NCI-H2081 (cell line): Measurements from ENCODE around the gene CASKIN2.
"Not testable (repeated sequence)": the region's sequence is repeated elsewhere in the genome, so short reads cannot be mapped to it uniquely, and the experiment has no call there.

Source experiments
- DNase-seq, 2 experiments: peaks; one replicate each; lab custom pipeline; 2025; lab: John Stamatoyannopoulos, UW

CASKIN2 gene

GRCh38 chr17:75521290-75521689 is 6.0 kb upstream of the CASKIN2 start:
- DNase-seq: no peak

DNA sequence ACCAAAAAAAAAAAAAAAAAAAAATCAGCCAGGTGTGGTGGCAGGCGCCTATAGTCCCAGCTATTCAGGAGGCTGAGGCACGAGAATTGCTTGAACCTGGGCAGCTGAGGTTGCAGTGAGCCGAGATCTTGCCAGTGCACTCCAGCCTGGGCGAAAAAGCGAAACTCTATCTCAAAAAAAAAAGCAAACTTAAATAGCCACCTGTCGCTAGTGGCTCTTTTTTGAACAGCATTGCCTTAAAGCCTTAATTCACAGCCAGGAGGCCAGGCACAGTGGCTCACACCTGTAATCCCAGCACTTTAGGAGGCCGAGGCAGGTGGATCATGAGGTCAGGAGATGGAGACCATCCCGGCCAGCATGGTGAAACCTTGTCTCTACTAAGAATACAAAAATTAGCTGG is 5.1 kb upstream of the CASKIN2 start:
- DNase-seq: not testable (repeated sequence)

GRCh38 chr17:75518983-75519537 is 3.7 kb upstream of the CASKIN2 start:
- no peak for DNase-seq

- no peak for DNase-seq
Observed at GRCh38 chr17:75518201-75518600, 2.9 kb upstream of the CASKIN2 start.

DNA sequence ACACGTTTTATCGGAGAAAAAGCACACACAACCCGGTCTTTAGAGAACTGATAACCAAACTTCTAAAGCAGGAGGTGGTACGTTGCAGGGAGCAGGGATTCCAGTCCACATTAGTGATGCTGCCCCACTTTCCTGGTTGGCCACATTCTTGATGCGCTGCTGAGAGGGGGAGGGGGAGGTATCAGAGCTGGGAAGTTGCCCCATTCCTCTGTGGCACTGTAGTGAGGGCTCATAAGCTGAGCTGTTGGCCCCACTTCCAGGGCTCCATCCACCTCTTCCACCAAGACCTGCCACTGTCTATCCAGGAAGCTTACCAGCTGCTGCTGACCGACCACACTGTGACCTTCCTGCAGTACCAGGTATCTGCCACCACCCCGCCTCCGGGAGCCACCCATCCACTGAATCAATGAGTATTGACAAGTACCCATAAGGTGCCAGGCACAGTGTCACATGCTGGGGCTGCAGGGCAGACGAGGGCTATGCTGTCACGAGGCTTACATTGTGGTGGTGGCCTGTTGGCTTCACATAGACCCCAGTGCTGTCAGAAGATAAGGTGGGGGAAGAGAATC is 2.0 kb upstream of the CASKIN2 start:
- no peak for DNase-seq

- DNase-seq: peak in 1 of 2 experiments; percentile 47
Observed at GRCh38 chr17:75516619-75517296, 1.4 kb upstream of the CASKIN2 start.

GRCh38 chr17:75516255-75516618 is 900 bp upstream of the CASKIN2 start, which contains the start of gene TSEN54:
Gene TSEN54 (plus strand): TSS chr17:75516528. CDS start chr17:75516561, 33 bp downstream.
- DNase-seq: peak; percentile 92 to 95

DNA sequence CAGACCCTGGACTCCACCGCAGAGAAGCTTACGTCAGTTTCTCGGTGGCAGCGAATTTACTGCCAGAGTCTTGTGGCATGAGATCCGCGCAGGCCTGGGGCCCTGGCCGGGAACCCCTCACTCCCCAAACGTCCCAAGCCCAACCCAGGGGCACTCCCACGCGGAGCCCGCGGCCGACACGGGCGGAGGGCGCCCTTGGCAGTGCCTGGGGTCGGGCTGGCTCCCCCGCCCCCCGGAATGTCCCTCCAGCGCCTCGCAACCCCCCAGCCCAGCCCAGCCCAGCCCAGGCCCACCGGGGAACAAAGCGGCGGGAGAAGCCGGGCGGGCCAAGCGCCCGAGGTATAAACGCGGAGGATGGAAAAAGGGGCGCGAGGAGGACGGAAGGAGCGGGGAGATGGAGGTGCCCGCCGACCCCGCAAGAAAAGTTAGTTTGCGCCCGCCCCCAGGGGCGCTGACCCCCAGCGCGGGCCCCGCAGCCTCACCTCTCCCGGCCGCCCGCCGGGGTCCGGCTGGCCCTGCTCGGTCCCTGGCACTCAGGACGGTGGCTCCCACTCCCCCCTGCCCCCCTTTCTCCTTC is 330 bp downstream of the CASKIN2 start:
- no peak for DNase-seq

GRCh38 chr17:75514299-75514918 is 928 bp downstream of the CASKIN2 start:
- no peak for DNase-seq

DNA sequence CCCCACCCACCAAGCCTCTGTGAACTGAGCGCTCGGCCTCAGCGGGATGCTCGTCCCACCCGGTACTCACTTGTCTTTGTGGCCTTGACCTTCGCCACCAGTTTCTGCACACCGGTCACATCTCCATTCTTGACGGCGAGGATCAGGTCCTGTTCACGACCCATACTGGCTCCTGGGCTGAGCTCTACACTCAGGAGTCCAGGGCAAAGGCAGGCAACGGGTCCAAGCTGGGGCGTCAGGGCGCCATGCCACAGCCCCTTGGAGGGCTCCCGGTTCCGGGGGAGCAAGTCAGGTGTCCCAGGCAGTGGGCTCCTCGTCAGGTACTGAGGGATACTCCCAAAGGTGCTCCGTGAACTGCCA is 1.7 kb downstream of the CASKIN2 start:
- no peak for DNase-seq

DNA sequence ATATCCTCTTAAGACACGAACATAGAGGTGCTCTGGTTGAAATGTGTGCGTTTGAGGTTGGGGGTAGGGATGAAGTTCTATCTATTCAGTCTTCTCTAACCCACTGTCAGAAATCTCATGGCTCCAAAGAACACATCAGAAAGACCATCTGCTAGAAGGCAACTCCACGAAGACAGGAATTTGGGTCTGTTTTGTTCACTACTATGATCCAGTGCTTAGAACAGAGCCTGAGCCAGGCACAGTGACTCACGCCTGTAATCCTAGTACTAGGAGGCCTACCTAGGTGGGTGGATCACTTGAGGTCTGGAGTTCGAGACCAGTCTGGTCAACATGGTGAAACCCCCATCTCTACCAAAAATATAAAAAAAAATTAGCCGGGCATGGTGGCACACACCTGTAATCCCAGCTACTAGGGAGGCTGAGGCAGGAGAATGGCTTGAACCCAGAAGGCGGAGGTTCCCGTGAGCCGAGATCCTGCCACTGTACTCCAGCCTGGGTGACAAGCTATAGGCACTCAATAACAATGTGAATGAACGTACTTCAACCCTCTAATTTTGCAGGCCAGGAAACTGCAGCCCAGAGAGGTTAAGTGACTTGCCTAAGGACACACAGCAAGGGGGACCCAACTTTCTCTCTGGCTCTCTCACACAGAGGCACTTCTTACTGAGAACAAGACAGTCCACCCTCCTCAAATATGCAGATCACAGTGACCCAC is 2.3 kb downstream of the CASKIN2 start:
- DNase-seq: no peak

GRCh38 chr17:75511610-75512575 is 3.4 kb downstream of the CASKIN2 start:
- no peak for DNase-seq

GRCh38 chr17:75511270-75511609 is 4.1 kb downstream of the CASKIN2 start:
- DNase-seq: no peak

DNA sequence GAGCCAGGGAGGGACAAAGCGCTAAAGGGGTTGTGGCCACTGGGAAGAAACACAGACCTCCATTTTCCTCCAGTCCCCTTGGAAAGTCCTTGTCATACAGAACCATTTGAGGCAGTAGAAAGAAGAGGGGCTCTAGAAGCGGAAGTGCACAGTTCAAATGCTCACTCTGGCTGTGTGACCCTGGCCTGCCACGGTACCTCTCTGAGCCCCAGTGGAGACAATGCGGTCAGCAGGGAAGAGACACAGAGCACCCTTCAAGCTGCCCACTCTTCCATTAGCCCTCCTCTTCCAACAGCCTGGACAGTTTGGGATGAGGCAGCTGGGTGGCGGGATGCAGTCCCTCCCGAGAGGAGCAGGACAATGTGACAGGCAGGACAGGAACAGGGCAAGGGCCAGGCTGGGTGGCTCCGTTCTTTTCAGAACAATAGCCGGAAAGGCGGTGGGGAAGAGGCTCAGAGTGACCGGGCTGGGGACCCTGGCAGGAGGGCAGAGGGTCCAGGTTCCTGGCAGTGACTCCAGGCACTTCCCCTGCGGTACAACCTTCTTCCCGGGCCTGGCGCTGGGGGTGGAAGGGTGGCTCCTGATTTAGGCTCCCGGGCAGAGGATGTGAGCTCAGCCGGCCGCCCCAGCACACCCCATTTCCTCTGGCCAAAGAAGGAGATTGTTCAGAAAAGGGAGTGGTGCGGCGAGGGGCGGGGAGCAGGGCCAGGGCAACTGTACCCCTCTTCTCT is 5.6 kb downstream of the CASKIN2 start:
- DNase-seq: no peak

DNA sequence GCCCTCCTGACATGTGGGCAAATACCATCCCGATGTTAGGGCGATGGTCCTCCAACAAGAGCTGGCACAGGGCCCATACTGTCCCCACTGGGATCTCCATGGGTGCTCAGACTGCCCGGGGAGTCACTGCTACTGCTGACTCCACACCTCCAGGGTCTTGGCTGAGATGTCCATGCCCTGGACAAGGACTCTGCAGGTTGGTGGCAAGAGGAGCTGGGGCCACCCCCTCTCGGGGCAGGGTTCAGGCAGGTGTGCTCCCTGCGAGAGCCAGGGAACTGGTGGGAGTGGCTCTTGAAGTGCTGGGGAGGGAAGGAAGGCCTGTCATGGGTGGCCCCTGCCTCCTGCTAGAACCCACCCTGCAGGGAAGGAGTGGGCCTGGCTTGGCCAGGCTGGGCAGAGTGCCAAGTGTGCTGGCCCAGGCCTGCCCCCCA is 6.4 kb downstream of the CASKIN2 start:
- DNase-seq: no peak

DNA sequence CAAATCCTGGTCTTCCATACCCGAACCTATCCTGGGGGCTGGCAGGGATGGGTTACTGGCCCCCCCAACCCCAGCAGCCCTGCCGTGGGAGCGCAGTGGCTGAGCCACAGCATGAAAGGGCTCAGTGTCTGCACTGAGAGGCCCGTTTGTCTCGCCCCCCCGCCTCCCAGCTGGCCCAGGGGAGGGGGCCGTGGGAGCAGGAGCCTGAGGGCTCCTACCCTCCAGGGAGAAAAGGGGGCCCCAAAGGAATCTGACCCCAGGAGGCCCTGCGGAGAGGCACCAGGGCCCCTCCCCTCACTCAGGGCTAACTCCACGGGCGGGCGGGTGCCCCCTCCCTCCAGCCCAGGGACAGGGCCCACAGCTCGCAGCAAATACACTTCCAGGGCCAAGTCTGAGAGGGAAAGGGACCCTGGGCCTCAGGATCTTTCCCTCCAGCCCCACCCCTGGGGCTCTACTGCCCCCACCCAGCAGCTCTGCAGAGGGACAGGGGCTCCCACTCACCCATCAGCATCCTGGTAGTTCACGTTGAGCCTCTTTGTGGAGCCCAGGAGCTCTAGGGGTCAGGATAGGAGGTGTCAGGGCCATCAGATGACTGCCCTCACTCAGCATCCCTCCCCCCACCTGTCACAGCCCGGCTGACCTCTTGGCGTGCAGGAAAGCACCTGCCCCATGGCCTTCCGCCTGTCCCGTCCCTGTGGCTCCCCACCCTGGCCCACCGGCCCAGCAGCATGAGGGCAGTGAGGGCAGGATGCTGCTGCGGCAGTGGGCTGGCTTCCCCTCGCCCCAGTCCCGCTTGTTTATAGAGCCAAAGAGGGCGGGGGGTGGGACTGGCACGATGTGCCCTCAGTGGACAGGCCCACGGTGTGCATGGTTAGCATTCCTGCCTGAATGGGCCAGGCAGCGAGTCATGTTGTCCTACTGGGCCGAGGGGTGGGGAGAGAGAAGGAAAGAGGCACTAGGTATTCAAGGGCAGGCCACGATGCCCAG is 7.3 kb downstream of the CASKIN2 start:
- no peak for DNase-seq

DNA sequence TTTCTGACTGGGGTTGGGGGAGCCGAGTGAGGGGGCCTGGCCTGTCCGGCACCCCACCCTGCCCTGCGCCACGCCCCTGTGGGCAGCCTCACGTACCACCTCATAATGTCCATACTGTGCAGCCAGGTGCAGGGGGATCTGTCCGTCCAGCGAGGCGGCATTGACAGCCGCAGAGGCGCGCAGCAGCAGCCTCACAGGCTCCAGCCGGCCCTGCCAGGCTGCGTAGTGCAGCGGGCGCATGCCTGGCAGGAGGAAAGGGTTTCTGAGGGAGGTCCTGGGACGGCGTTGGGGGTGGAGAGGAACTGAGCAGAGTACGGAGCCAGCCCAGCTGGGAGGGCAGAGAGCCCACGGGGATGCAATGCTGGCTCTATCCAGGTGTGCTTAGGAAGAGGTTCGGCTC is 8.4 kb downstream of the CASKIN2 start:
- no peak for DNase-seq

DNA sequence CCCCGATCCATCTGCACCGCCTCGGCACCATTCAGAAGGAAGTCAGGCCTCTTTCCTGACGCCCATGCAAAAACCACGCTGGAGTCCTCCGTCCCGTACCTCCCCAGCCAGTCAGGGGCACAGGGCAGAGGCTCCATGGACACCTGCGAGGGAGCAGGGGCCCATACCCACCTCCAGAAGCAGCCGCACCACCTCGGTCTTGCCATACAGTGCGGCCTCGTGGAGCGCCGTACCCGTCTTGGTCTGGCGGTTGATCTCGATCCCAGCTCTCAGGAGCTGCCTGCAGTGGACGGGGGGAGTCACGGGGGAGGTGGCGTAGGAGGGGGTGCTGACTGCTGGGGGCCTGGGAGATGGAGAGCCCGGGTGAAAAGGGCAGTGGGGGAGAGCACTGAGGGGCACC is 9.2 kb downstream of the CASKIN2 start:
- no peak for DNase-seq

DNA sequence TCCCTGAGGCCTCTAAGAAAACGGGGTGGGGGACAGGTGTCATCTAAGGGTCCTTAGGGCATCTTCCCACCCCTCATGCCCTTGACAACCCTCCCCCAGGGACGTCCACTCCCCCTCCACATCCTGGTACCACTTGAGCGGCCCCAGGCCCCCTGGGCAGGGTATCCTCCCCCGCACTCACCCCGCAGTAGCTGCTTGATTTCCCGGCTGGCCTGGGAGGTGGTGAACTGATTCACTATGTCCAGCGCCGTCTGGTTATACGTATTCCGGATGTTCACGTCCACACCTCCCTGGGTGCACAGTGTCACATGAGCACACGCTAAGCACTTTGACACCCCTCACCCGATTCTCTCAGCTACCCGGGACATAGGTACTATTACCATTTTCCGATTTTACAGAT is 9.7 kb downstream of the CASKIN2 start:
- no peak for DNase-seq

GRCh38 chr17:75505152-75505409 is 10.3 kb downstream of the CASKIN2 start:
- DNase-seq: no peak
